ENCODE results near the gene PREX1.
"Not testable (repeated sequence)": the region's sequence is repeated elsewhere in the genome, so short reads cannot be mapped to it uniquely, and the experiment has no call there.

The PREX1 gene

GRCh38 chr20:48847498-48848205 is 19.9 kb upstream of the PREX1 start:
- no peak for DNase-seq (ENCODE audit: low spot score)

- DNase-seq (ENCODE audit: low spot score): peak; percentile 32
These were observed 19.0 kb upstream of the PREX1 start for GRCh38 chr20:48846516-48847492.

- DNase-seq (ENCODE audit: low spot score): no peak
These were observed 18.0 kb upstream of the PREX1 start for GRCh38 chr20:48845721-48846306.

GRCh38 chr20:48844996-48845395 is 17.2 kb upstream of the PREX1 start:
- DNase-seq (ENCODE audit: low spot score): no peak

GRCh38 chr20:48843896-48844295 is 16.1 kb upstream of the PREX1 start:
- not testable (repeated sequence) for DNase-seq (ENCODE audit: low spot score)

DNA sequence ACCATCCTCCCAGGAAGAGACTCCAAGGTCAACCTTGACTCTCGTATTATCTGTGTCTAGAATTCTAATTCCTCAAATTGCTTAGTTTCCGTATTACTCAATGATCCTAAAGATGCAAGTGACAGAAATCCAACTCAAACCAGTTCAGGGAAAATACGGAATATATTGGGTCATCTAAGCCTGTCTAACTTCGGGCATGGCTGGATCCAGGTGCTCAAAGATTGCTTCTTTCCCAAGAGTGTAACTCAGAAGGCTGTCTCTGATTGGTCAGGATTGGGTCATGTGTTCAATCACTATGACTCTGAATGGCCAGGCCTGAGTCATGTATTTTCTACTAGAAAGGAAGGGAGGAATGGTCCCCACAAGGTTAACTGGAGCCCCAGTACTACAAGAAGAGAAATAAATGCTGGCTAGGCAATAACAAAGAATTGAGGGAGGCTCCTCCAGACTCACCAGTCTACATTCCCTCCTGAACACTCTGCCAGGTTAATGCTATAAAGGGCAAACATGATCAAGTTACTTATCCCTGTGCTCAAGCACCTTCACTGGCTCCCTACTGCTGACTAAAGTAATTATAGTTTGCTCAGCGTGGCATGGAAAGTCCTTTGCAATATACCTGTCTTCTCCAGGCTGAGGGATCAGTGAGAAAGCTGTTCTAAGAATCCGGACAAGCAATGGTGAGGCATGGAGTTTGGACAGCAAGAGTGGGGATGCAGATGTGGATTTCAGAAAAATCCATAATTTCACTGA is 15.4 kb upstream of the PREX1 start:
- no peak for DNase-seq (ENCODE audit: low spot score)

GRCh38 chr20:48841875-48842529 is 14.2 kb upstream of the PREX1 start:
- no peak for DNase-seq (ENCODE audit: low spot score)

DNA sequence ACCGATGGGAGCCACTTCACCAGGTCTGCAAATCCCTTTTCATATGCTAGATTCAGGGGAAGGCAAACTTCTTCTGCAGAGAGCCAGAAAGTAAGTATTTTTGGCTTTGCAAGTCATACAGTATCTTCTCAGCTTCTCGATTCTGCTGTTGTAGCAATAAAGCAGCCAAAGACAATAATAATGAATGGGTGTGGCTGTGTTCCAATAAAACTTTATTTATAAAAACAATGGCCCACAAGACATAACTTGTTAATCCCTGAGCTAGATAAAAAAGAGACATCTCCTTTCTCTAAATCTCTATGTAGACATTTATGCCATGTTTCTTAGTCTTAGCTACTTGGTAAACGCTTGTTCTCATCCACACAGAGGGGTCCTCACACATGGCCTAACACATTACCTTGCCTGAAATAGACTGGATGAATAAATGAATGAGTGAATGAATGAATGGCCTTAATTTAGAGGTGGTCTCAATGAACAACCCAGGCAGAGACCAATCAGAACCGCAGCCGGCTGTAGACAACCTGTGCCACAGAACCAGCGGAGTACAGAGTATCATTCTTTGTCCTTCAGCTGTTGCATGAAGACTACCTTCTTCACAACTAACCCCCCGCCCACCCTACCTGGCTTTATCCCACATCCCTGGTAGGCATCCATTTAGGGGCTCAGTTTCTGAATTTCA is 13.5 kb upstream of the PREX1 start:
- no peak for DNase-seq (ENCODE audit: low spot score)

GRCh38 chr20:48839154-48839917 is 11.5 kb upstream of the PREX1 start:
- no peak for DNase-seq (ENCODE audit: low spot score)

DNA sequence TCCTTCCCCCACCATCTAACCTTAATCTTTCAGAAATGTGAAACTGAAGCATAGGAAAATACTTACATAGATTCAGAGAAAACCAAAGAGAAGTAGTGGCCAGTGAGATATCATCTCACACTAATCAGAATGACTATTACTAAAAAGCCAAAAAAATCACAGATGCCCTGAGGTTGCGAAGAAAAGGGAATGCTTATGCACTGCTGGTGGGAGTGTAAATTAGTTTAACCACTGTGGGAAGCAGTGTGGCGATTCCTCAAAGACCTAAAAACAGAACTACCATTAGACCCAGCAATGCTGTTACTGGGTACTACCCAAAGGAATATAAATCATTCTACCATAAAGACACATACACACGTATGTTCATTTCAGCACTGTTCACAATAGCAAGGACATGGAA is 9.2 kb upstream of the PREX1 start:
- no peak for DNase-seq (ENCODE audit: low spot score)

GRCh38 chr20:48835390-48835789 is 7.6 kb upstream of the PREX1 start:
- no peak for DNase-seq (ENCODE audit: low spot score)

GRCh38 chr20:48834278-48834677 is 6.5 kb upstream of the PREX1 start:
- DNase-seq (ENCODE audit: low spot score): no peak

- no peak for DNase-seq (ENCODE audit: low spot score)
These were observed 4.6 kb upstream of the PREX1 start for GRCh38 chr20:48832405-48832730.

GRCh38 chr20:48831718-48832404 is 4.1 kb upstream of the PREX1 start:
- DNase-seq (ENCODE audit: low spot score): no peak

DNA sequence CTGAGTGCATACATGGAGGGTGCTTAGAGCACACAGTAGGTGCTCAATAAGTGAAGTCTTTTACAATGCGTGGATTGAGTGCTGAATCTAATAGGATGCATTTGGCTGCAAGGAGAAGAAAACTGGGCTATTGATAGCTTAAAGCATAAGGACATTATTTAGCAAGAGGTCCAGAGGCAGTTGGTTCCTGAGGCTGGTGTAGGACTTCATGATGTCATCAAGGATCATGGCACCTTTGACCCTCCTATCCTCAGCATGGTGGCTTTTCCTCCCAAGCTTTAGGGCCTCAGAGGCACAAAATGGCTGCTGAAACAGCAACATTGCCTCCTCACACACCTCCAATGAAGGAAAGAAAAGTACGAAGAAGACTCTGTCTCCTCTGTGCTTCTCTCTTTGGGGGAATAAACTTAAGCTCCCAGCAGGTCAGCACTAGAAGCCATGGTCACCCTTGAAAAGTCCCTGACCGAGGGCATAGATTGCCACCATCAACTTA is 3.1 kb upstream of the PREX1 start:
- DNase-seq (ENCODE audit: low spot score): no peak

- DNase-seq (ENCODE audit: low spot score): no peak
These were observed 2.1 kb upstream of the PREX1 start for GRCh38 chr20:48829940-48830339.

DNA sequence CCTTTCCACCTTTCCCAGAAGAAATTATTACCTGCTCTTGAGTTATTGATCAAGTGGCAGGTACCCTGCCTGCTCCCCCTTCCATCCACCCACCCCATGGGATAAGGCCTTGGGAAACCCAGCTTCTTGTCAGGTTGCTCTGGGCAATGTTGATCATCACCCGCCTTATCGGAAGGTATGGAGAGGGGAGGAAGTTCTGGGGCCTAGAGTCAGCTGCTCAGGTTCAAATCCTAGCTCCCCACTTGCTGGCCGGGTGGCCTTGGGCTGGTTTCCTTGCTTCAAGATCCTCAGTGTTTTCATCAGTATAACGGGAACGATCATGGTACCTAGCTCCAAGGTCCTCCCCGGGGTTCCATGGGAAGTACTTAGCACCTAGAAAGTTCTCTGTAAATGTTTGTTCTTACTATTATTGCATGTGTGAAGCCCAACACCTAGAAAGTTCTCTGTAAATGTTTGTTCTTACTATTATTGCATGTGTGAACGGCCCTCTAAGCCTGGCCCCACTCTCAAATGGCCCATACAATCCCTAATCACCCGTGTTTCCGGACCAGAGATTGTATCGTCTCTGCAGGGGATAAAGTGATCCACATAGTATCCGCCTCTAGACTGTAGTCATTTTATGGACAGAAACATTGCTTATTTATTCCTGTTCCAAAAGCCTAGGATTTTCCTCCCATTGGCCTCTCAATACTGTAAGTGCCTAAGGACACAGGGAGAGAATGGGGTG is 1.1 kb upstream of the PREX1 start:
- no peak for DNase-seq (ENCODE audit: low spot score)

All from SK-N-DZ (cell line).